Liver (tissue), 9 donors: ENCODE results near the gene CREB3L2. TPM values are rescaled to one million over a fixed set of nuclear protein-coding genes. Genes with fewer than 3 reads are reported as not detected.

Source experiments
- DNase-seq: peaks from one replicate; pipeline ENCODE4 v3.0.0-alpha.2; 2017; ENCODE audit warnings: low spot score
- H3K27ac ChIP-seq, 2 donors: one replicate each; pipeline ENCODE4 v1.7.0; 2013; ENCODE audit warnings: inconsistent platforms in 2 of 2, low read length in 2 of 2, control low read depth in 1 of 2, low read depth in 1 of 2, mild to moderate bottlenecking in 1 of 2
- H3K27me3 ChIP-seq, 4 donors: one replicate each; pipeline versions ENCODE4 v1.6.1 to v1.7.0; 2013; ENCODE audit warnings: low read length in 3 of 4, inconsistent platforms in 1 of 4, mild to moderate bottlenecking in 1 of 4, moderate library complexity in 1 of 4; ENCODE audit not compliant: control insufficient read depth in 4 of 4, insufficient read depth in 4 of 4
- H3K36me3 ChIP-seq, 4 donors: one replicate each; pipeline versions ENCODE4 v1.6.1 to v1.7.0; 2013; ENCODE audit warnings: low read length in 3 of 4, mild to moderate bottlenecking in 3 of 4, low read depth in 1 of 4, moderate library complexity in 1 of 4; ENCODE audit not compliant: control insufficient read depth in 4 of 4, insufficient read depth in 3 of 4
- H3K4me1 ChIP-seq, 4 donors: one replicate each; pipeline versions ENCODE4 v1.6.1 to v1.7.0; 2013; ENCODE audit warnings: low read length in 3 of 4, mild to moderate bottlenecking in 3 of 4, moderate library complexity in 1 of 4; ENCODE audit not compliant: control insufficient read depth in 4 of 4, insufficient read depth in 4 of 4
- H3K4me3 ChIP-seq, 3 donors: one replicate each; pipeline versions ENCODE4 v1.6.1 to v1.7.0; 2013; ENCODE audit warnings: low read length in 3 of 3, control low read depth in 1 of 3, low read depth in 1 of 3, mild to moderate bottlenecking in 1 of 3
- H3K9ac ChIP-seq, 2 donors: one replicate each; pipeline ENCODE4 v1.7.0; 2013; ENCODE audit warnings: low read length in 2 of 2, mild to moderate bottlenecking in 2 of 2, moderate library complexity in 2 of 2, control low read depth in 1 of 2, low read depth in 1 of 2
- H3K9me3 ChIP-seq, 4 donors: one replicate each; pipeline versions ENCODE4 v1.6.1 to v1.7.0; 2013; ENCODE audit warnings: low read length in 3 of 4; ENCODE audit not compliant: control insufficient read depth in 4 of 4
- ATF3 ChIP-seq: IDR thresholded peaks from 2 replicates; pipeline ENCODE4 v1.6.1; 2016; ENCODE audit warnings: antibody characterized with exemption
- EGR1 ChIP-seq, 2 donors: IDR thresholded peaks; 2 replicates each; pipeline ENCODE4 v1.6.1; 2016 to 2018; ENCODE audit warnings: antibody characterized with exemption in 2 of 2, low read depth in 2 of 2
- MAX ChIP-seq: IDR thresholded peaks from 2 replicates; pipeline ENCODE4 v1.6.1; 2016; ENCODE audit warnings: antibody characterized with exemption
- NR2F2 ChIP-seq: IDR thresholded peaks from 2 replicates; pipeline ENCODE4 v1.6.1; 2016; ENCODE audit warnings: antibody characterized with exemption
- RAD21 ChIP-seq, 2 donors: IDR thresholded peaks; 2 replicates each; pipeline ENCODE4 v1.6.1; 2016; ENCODE audit warnings: antibody characterized with exemption in 2 of 2, mild to moderate bottlenecking in 2 of 2
- REST ChIP-seq: IDR thresholded peaks from 2 replicates; pipeline ENCODE4 v1.6.1; 2016; ENCODE audit warnings: antibody characterized with exemption, mild to moderate bottlenecking
- SP1 ChIP-seq: IDR thresholded peaks from 2 replicates; pipeline ENCODE4 v1.6.1; 2018; ENCODE audit warnings: antibody characterized with exemption, mild to moderate bottlenecking
- TAF1 ChIP-seq: conservative IDR thresholded peaks from 2 replicates; pipeline ENCODE4 v1.6.1; 2016; ENCODE audit warnings: antibody characterized with exemption, mild to moderate bottlenecking
- YY1 ChIP-seq: IDR thresholded peaks from 2 replicates; pipeline ENCODE4 v1.6.1; 2016; ENCODE audit warnings: antibody characterized with exemption, mild to moderate bottlenecking
- ZBTB33 ChIP-seq: IDR thresholded peaks from 2 replicates; pipeline ENCODE4 v1.6.1; 2016; ENCODE audit warnings: antibody characterized with exemption
- WGBS: extraction: QIAGEN DNeasy Blood & Tissue Kit; methylation state at CpG from one replicate; pipeline ENCODE4 v1.1.7; 2013; 5-methylcytosine and 5-hydroxymethylcytosine counted together
- polyA plus RNA-seq, 2 donors: library from polyadenylated mRNA; stranded (reverse) in 1 of 2; unstranded in 1 of 2; fragments of 200-250 nt in 1 of 2; fragments of >200 nt in 1 of 2; fragmentation: Nextera tagmentation in 1 of 2; extraction: Ambion mirVana in 1 of 2; gene quantifications; one replicate each; pipeline versions ENCODE4 v1.2.1 to v1.2.3, GENCODE V29; 2013 to 2015
- total RNA-seq, 2 donors: library from RNA; depleted of rRNA; stranded (reverse); fragments of >200 nt; gene quantifications; one replicate each; pipeline ENCODE4 v1.2.3, GENCODE V29; 2014
- donor health status: healthy.
- donor health status: healthy.
- donor health status: healthy.
- donor health status: healthy.
- donor health status: healthy.

CREB3L2 gene
- total and polyA plus RNA-seq, 4 donors: 6.7 to 16.6 (median 9.9) TPM

GRCh38 chr7:137878333-137878961 is 123.4 kb downstream of the CREB3L2 start (continued):
- TF ChIP-seq YY1 (no peak), RAD21 (IDR thresholded peaks at IDR 0.05) (no peak), NR2F2 (no peak)

GRCh38 chr7:137877027-137877675 is 124.7 kb downstream of the CREB3L2 start:
- no peak overlapping the region for H3K4me3 ChIP-seq
- WGBS: 88% methylated on average over 5 of the region's 5 CpGs
- no peak for DNase-seq
- no peak overlapping the region for H3K27ac ChIP-seq
- H3K9ac ChIP-seq: no peak overlapping the region
- H3K36me3 ChIP-seq: peaks cover 22 to 48% (median 45%) of the 10 kb centered on the region in 4 donors
- TF ChIP-seq TAF1: no peak
- TF ChIP-seq MAX: no peak
- no peak for TF ChIP-seq REST
- H3K9me3 ChIP-seq: no peaks in the 10 kb centered on the region
- H3K4me1 ChIP-seq: no peaks in the 10 kb centered on the region
- no peaks in the 10 kb centered on the region for H3K27me3 ChIP-seq

GRCh38 chr7:137875746-137876145 is 126.1 kb downstream of the CREB3L2 start:
- 94% methylated on average over 4 of the region's 4 CpGs for WGBS
- Histone ChIP-seq H3K36me3 (peaks cover 20 to 36% (median 31%) of the 10 kb centered on the region in 4 donors), H3K4me3 (no peak overlapping the region)

More at GRCh38 chr7:137875746-137876145, 126.1 kb downstream of the CREB3L2 start:
- no peaks in the 10 kb centered on the region for H3K9me3 ChIP-seq
- H3K9ac ChIP-seq: no peak overlapping the region
- TF ChIP-seq EGR1 (IDR thresholded peaks at IDR 0.05; ENCODE audit: low read depth in 2 of 2): no peak
- TF ChIP-seq NR2F2: no peak
- TF ChIP-seq TAF1: no peak
- TF ChIP-seq REST: no peak
- no peak for TF ChIP-seq ZBTB33
- no peak for TF ChIP-seq SP1
- no peak for TF ChIP-seq RAD21 (IDR thresholded peaks at IDR 0.05)
- TF ChIP-seq ATF3: no peak
- H3K27me3 ChIP-seq: no peaks in the 10 kb centered on the region
- no peaks in the 10 kb centered on the region for H3K4me1 ChIP-seq
- no peak for DNase-seq
- H3K27ac ChIP-seq: no peak overlapping the region
